ENCODE results near the gene LITAF.
"Not testable (repeated sequence)": the region's sequence is repeated elsewhere in the genome, so short reads cannot be mapped to it uniquely, and the experiment has no call there.

DNA sequence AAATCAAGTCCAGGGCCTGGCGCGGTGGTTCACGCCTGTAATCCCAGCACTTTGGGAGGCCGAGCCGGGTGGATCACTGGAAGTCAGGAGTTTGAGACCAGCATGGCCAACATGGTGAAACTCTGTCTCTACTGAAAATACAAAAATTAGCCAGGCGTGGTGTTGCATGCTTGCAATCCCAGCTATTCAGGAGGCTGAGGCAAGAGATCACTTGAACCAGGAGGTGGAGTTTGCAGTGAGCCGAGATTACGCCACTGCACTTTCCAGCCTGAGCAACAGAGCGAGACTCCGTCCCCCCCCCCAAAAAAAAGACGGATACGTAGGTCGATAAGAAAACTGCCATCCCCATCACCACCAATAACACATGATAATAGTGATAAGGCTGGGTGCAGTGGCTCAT, 82.5 kb downstream of the LITAF start:
- not testable (repeated sequence) for TF ChIP-seq ARNT (IDR thresholded peaks at IDR 0.05); CTBP1 (IDR thresholded peaks at IDR 0.05; ENCODE audit: borderline replicate concordance); FOXA1 (IDR thresholded peaks at IDR 0.05); ELF4 (IDR thresholded peaks at IDR 0.05); BHLHE40 (IDR thresholded peaks at IDR 0.05; ENCODE audit: borderline replicate concordance); FOXM1 (IDR thresholded peaks at IDR 0.05; ENCODE audit: borderline replicate concordance); SP1 (IDR thresholded peaks at IDR 0.05); SUZ12 (IDR thresholded peaks at IDR 0.05); LEF1 (IDR thresholded peaks at IDR 0.05; ENCODE audit: borderline replicate concordance); FOXK2 (IDR thresholded peaks at IDR 0.05); HDGF (IDR thresholded peaks at IDR 0.05; ENCODE audit: borderline replicate concordance); L3MBTL2 (conservative IDR thresholded peaks at IDR 0.05)
- TF ChIP-seq, protein P1, sequence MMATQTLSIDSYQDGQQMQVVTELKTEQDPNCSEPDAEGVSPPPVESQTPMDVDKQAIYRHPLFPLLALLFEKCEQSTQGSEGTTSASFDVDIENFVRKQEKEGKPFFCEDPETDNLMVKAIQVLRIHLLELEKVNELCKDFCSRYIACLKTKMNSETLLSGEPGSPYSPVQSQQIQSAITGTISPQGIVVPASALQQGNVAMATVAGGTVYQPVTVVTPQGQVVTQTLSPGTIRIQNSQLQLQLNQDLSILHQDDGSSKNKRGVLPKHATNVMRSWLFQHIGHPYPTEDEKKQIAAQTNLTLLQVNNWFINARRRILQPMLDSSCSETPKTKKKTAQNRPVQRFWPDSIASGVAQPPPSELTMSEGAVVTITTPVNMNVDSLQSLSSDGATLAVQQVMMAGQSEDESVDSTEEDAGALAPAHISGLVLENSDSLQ (IDR thresholded peaks at IDR 0.05) = not testable (repeated sequence)

Measured in HEK293T (cell line).